HPDE6-E6E7 (cell line): ENCODE measurements around the gene CCDC185.
A peak's percentile ranks its signal among the peaks of the same experiment; 100 is the strongest.
"Not testable (repeated sequence)": the region's sequence is repeated elsewhere in the genome, so short reads cannot be mapped to it uniquely, and the experiment has no call there.

Source experiments
- DNase-seq: peaks from one replicate; pipeline ENCODE4 v3.0.0; 2011; ENCODE audit warnings: missing footprints; ENCODE audit errors: extremely low spot score

Gene CCDC185

DNA sequence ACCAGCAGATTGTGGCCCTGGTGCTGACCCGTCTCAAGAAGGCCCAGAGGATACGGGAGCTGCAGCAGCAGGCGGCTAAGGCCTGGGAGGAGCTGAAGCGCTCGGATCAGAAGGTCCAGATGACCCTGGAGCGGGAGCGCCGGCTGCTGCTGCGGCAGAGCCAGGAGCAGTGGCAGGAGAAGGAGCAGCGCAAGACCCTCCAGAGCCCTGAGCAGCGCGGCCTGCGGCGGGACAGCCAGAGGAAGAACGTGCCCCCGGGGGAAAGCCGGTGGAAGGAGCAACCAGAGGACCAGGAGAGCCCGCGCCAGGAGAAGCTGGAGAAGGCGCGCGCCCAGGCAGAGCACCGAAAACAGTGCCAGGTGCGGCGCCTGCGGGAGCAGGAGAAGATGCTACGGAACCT lies 1.0 kb downstream of the CCDC185 start:
- DNase-seq, result no peak

DNA sequence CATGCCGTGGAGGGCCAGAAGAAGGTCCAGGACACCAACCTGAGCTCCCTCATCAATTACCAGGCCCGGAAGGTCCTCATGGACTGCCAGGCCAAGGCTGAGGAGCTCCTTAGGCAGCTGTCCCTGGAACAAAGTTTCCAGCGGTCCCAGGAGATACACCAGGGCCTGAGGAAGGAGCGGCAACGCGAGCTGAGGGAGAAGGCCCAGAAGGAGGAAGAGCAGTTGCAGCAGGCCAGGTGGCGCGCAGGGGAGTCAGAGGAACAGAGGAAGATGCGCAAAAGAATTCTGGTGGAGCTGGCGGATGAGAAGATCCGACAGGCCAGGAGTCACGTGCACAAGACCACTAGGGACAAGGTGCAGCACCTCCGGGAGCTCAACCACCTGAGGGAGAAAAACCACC lies 1.5 kb downstream of the CCDC185 start:
- DNase-seq, result no peak

DNA sequence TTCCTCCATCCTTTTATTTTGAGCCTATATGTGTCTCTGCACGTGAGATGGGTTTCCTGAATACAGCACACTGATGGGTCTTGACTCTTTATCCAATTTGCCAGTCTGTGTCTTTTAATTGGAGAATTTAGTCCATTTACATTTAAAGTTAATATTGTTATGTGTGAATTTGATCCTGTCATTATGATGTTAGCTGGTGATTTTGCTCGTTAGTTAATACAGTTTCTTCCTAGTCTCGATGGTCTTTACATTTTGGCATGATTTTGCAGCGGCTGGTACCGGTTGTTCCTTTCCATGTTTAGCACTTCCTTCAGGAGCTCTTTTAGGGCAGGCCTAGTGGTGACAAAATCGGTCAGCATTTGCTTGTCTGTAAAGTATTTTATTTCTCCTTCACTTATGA lies 6.2 kb downstream of the CCDC185 start:
- DNase-seq, result not testable (repeated sequence)

DNA sequence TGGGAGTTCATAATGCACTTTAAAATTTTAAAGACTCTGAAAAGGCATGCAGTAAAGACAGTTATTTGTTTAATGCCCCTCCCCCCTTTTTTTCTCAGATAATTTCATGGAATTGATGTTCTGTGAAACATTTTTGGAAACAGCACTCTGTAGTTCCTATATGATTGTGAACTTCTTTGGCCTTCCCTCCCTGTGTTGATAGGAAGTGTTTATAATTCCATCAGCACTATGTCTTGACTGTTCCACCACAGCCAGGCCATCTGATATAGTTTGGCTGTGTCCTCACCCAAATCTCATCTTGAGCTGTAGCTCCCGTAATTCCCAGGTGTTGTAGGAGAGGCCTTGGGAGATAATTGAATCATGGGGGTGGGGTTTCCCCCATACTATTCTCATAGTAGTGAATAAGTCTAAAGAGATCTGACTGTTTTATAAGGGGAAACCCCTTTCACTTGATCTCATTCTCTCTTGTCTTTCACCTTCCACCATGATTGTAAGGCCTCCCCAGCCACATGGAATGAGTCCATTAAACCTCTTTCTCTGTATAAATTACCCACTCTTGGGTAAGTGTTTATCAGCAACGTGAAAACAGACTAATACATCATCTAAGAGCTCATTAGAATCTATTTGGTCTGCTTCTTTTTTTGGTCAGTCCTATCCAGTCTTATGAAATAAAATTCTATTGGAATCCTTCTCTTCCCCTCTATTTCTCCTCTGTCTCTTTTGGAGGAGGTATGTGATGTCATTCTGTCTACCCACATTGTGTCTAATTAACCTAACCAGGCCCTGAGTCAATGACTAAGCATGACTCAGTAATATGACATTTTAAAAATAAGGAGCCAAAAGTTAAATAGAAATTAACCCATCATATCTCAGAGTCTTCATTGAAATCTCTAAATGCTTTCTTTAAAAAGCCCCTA lies 8.9 kb downstream of the CCDC185 start:
- peak; percentile 71 for DNase-seq

DNA sequence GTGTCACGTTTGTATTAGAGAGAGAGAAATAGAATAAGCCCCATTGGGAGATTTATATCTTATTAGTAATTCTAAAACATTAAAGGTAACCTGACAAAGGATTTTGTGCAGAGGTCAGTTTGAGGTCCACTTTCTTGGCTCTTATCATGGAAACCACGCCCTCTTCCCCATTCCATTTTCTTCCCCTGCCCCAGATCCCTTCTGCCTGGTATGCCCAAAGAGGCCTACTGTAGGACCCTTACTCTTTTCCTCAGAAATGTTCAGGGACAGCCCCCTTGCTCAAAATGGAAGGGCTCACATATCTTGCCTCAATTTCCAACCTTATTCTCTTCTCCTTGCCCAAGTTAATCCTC lies 9.6 kb downstream of the CCDC185 start:
- no peak for DNase-seq

DNA sequence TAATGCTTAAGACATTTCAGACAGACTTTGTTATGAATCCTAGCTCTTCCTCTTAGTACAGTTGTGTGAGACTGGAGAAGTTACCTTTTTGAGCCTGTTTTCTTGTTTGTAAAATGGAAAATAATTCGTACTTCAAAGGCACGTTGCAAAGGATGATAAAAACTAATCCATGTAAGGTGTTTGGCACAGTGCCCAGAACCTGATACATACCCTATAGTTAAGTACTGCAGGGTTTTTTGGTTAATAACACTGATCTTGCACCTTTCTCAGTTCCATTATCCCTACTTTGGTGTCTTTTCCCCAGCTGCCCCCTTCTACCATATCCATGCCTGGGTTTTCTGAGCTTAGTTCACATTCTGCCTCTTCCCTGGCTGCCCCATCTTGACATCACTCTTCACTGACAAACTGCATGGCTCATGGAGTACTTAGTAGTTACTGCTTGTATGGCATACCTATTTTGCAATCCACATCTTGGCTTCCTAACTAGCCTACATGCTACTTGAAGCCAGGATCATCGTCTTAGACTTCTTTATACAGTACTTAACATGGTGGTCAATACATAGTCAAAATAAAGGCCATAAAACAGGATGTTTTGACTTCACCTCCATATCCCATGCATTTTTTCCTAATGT lies 10.1 kb downstream of the CCDC185 start:
- no peak for DNase-seq

DNA sequence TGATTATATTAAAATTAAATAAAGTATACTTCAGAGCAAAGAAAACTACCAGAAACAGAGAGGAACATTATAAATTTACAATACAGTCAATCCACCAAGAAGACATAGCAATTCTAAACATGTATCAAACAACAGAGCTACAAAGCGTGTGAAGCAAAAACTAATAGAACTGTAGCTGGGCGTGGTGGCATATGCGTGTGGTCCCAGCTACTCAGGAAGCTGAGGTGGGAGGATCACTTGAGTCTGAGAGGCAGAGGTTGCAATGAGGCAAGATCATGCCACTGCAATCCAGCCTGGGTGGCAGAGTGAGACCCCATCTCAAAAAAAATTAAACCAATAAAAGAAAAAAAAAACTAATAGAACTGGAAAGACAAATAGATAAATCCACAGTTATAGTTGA lies 12.3 kb downstream of the CCDC185 start:
- DNase-seq, result no peak

DNA sequence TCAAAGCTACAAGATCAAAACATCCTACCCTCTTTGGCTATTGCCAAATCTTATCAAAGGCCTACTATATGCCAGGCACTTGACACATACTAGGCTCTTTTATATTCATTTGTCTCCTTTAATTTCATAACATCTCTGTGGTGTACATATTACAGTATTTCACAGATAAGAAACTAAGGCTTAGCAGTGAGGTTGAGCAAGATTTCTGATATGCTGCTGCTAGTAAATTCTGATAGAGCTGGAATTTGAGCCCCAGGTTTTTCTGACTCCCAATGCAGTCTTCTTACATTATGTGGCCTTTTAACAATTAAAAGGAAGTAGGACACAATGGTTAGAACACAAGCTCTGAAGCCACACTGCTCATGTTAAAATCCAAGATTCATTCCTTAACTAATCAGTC lies 16.8 kb downstream of the CCDC185 start:
- DNase-seq, result no peak

DNA sequence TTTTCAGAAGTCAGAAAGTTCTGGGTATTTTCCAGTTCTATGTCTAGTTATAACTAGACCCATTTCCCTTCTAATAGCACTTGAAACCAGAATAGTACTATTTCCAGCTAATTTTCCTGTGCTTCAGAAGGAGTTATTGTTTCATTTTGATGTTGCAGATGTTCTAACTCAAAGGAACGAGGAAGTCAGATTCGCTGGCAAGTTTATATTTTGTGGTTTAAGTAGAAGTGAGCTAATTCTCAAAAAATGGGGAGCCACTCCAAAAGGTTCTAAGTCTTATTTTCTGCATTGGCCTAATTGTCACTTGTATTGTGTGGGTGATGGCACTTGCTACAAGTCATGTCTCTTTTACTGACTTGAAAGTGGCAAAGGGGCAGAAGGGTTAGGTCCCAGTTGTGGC lies 18.1 kb downstream of the CCDC185 start:
- DNase-seq, result no peak

DNA sequence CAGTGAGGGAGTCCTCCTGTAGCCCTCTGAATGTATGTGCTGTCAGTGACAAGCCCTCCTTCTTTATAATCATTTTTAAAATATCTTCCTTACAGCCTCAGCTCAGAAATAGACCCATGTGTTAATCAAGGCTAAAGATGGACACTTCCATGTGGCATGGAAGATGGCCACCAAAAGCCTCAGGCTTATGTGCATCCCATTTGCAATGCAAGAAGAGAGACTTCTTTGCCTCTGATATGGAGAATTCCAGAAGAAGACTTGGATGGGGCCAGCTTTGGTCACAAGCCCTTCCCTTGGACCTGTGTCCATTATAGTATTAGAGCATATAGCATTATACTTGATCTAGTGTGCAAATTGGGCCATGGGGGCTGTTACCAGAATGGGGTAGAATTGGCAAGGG lies 18.5 kb downstream of the CCDC185 start:
- no peak for DNase-seq

DNA sequence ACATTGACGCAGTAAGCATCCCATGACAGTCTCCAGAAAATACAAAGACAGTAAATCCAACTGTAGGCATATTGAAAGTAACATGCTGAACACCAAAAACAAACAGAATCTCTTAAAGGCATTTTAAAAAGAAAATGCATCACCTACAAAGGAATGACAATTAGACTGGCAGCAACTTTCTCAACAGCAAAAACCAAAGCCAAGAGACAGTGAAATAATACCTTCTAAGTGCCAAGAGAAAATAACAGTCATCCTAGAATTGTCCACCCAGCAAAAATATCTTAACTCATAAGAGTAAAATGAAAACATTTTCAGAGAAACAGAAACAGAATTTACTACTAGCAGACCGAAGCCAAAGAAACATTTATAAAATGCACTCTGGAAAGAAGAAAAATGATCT lies 20.0 kb downstream of the CCDC185 start:
- DNase-seq, result no peak

DNA sequence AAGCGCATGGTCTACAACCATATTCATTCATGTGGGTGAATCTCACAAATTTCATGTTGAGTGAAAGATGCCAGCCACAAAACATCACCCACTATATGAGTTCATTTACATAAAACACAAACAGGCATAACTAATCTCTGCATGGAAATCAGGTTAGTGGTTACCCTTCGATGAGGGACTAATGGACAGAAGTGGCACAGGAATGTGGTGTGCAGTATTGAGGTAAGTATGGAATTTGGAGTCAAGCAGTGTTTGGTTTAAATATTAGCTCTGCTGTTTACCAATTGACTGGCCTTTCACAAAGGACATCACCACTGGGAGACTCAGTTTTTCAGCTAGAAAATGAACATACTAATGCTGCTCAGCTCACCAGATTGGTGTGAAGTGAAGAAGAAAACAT lies 24.2 kb downstream of the CCDC185 start:
- no peak for DNase-seq

DNA sequence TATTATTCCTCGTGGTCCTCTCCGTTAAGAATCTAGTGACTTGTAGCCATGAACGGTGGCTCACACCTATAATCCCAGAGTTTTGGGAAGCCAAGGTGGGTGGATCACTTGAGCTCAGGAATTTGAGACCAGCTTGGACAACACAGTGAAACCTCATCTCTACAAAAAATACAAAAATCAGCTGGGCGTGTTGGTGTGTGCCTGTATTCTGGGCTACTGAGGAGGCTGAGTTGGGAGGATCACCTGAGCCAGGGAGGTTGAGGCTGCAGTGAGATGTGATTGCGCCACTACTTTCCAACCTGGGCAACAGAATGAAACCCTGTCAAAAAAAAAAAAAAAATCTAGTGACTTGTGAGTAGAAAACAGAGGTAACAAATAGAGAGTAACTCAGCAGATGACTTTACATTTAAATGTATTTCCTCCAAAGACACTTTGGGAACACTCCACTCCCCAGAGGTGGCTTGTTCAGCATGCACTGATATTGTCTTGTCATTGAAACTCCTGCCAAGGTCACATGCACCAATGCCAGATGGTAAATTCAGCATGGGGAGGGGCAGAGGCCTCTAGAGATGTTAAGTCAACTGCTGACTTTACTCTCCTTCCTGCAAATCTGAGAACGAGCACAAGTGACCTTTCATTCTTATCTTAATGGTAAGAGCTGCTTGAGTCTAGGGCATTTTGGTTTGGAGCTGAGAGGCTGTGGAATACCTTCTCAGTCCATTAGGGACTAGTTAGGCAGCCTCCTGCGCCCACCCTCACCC lies 24.9 kb downstream of the CCDC185 start:
- DNase-seq, result no peak

DNA sequence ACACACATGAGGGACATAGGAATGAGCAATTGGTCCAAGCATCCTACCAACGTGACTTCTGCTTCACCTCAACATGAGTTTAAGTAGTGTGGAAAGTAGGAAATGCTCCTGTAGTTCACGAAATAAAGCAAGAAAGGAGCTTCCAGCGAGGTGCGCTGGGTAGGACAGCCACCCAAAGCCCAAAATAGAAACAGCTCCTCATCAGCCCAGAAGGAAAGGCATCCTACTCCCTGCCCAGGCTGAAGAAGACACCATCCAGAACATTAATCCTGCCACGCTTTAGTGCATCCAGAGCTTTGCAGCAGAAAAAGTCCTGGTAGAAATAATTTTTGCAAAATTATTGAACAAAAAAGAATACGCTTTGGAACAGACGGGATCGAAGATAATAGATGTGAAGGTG lies 25.9 kb downstream of the CCDC185 start:
- DNase-seq, result no peak

DNA sequence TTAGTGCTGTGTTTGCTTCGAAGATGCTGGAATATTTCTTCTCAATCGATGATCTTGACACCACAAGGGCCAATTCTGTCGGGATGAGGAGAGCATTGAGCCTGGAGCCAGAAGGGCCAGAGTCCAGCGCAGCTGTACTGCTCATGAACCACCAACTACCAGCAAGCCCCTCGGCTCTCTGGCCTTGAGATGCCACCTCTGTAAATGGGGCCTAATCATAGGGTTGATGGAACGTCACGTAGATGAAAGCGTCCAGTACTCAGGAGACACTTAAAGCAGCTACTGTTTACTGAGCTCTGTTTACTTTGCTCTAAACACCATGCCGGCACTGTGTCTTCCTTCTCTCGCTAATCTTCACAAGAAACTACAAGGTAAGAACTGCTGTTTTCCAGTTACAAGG lies 26.3 kb downstream of the CCDC185 start:
- DNase-seq, result no peak

DNA sequence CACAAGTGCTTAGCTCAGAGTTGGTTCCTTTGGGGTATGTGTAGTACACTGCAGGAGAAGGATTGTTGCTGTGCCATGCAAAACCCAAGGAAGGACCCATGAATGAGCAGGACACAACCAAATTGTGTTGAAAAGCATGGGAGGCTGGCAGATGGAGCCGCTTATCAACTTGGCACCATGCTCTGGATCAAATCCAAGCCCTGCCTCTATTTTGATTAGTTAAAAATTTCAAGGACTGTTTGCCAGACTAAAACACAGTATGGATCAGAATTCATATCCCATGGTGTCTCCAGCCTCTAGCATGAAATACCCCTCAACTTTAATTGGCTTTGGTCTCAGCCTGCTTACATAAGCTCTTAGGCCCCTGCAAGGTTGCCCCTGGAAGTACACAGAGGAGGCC lies 27.8 kb downstream of the CCDC185 start:
- DNase-seq, result no peak

DNA sequence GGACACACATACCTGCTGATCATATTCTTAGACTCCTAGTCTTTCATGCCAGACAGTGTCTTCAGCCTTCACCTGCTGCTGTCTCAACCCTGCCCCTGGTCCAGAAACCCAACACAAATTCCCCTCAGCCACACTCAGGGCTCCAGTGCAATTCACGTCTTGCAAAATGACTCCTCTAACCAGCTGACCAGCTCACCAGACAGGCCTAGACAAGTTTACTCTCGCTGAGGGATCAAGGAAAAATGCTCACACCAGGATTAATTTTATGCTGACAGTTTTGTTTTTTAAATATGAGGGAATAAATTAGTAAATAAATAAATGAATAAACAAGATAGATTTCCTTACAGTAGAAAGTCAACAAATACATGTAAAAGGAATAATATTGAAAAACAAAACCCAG lies 28.5 kb downstream of the CCDC185 start:
- DNase-seq, result peak; percentile 84

DNA sequence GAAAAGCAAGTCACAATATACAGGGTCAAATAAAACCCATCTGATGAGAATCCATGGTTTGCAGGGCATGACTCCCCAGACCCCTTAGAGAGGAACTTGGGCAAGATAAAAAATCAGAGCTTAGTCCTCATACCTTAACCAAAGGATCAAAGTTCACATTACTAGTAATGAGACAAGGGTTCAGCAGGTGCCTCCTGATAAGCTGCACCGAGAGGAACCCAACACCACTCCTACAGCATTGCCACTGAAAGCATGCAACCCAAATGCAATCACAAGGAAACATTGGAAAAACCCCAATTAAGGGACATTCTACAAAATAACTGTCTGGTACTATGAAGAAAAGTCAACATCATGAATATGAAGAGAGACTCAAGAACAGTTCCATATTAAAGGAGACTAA lies 29.7 kb downstream of the CCDC185 start:
- no peak for DNase-seq

DNA sequence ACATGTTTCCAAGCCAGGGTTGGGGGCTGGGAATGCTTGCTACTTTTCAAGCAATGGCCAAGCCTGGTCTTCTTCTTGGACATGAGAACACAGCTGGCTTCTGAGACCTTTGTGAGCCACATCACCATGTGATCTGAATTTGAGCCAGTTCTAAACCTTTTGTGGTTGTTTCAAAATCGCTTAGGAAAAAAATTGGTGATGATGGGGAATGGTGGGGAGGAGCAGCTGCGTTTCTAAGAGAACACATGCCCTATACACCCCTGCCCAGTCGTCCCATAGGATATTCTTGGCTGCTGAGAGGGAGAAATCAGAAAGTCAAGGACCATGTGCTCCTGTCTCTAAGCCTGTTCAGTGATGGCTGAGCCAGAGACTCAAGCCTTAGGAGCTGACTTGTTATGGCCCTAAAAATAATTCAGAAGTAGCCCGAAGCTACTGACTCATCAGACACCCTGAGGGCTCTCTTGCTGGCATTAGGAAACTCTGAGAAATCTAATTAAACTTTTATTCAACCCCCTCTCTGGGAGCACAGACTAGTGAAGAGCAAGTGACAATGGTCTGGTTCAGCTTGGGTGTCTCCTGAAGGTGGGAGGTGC lies 30.5 kb downstream of the CCDC185 start:
- no peak for DNase-seq

DNA sequence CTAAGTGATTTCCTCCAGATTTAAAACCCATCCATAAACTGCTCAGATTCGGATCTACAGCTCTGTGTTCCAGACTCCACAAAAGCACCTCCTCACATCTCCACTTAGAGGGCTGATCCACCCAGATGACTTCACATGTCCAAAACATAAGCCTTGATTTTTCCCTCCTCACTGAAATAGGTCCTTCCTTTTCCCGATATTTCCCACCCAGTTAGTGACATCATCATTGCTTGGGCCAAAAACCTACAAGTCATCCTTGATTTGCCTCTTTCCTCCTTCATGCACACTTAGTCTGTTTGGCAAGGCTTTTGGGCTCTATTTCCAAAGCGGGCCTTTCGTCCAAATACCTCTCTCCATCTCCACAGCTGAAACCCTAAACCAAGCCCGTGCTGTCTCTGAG lies 32.3 kb downstream of the CCDC185 start:
- DNase-seq, result no peak

DNA sequence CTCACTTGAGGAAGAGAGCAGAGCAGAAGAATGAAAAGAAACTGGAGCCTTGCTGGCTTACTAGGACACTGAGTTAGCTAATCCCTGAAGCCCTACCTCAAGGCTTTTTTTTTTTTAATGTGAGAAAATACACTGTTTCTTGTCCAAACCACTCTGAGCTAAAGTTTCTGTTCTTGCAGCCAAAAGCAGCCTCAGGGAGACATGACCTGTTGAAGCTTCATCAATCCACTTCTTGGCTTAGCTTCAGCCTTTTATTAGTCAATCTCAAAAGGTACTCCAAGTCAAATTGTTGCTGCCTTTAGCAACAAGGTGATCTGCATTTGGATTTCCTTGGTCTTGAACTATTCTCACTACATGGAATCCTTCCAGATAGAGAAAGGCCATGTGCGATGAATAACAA lies 33.7 kb downstream of the CCDC185 start:
- no peak for DNase-seq

DNA sequence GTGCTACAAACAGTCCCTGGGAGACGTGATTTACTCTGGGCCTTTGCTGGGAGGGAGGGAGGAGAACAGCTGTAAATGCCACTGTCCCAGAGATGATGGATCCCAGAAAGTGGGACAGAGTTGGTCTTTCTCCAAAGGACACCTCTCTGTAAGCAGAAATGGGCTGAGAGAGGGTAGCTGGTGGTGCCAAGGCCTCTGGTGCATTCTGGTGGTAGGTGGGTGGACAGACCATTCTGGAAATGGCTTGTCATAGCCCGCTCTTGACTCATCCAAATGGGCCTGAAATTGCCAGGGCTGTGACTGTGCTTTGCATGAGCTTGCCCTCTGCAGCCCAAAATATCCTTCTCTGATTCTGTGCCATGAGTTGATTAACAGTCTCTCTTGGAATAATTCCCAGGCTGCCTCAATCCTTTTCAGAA lies 36.1 kb downstream of the CCDC185 start:
- DNase-seq, result peak; percentile 55
